Prostate gland (tissue), 2 donors: Measurements from ENCODE around the gene ADAT2.

ENCODE experiments used
- CTCF ChIP-seq, 4 experiments: fragments of 200-600 bp in 2 of 4; fragments of 450-650 bp in 2 of 4; sonication (generic) in 2 of 4; IDR thresholded peaks; 1 replicate in 3 of 4; 2 replicates in 1 of 4; pipeline ENCODE4 v1.5.1; 2016 to 2019; ENCODE audit warnings: antibody characterized with exemption in 4 of 4, mild to moderate bottlenecking in 2 of 4, moderate library complexity in 2 of 4
- POLR2A ChIP-seq: fragments of 450-650 bp; IDR thresholded peaks from one replicate; pipeline ENCODE4 v1.6.1; 2016; ENCODE audit warnings: antibody characterized with exemption, mild to moderate bottlenecking
- POLR2AphosphoS5 ChIP-seq: sonication (generic); formaldehyde crosslinking; IDR thresholded peaks from one replicate; pipeline ENCODE4 v1.6.1; 2017; ENCODE audit warnings: antibody characterized with exemption

DNA sequence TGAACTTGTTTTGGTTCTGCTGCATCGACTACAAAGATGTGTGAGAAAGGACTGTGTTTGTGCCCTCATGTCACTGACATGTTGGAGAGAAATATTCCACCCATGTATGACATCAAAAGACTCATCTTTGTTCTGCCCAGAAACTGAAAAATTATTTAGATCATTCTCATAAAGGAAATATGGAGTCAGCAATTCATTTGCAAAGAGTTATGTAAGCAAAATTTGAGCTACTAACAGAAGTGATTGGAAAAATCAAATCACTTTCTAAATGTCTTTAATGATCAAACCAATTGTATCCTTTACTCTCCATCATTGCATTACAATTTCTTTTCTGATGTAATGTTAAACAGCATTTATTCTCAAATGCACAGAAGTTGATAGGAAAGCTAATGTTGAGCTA is 19.3 kb downstream of the ADAT2 start:
- TF ChIP-seq CTCF (IDR thresholded peaks at IDR 0.05): no peak
- TF ChIP-seq POLR2A: no peak
- no peak for TF ChIP-seq POLR2AphosphoS5
